ENCODE data around the gene AHR. TPM values are rescaled to one million over a fixed set of nuclear protein-coding genes. Genes with fewer than 3 reads are reported as not detected.

AHR gene
- total and polyA plus RNA-seq, 2 experiments from 2014 or later: 10.6 to 69.8 TPM

DNA sequence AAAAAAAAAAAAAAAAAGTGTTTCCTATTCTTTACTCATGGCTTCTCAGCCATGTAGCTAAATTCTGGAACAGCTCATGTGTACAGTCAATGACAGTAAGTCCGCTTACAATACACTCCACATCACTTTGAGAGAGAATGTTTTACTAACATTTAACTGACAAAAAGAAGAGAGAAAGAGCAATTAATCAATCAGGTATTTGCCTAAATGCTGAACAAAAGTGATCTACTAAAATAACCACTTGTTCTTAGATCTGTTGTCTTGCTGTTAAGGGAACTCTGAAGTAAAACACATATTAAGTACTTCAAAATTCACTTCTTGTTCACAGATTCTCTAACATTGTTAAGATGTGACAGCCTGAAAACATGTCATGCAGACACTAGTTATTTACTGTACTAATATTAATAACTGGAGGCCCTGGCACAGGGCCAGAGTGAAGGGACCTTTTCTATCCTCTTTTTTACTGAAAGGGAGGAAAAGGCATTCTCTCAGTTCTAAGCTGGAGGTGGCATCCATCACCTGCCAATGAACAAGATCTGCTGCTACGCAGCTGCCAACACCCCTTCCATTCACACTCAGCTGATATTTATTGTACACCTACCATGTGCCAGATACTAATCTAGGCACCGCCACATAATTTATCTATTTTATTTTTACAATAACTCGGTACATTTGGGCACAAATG, 72.6 kb downstream of the AHR start:
- no peaks in the 10 kb centered on the region for H3K9me2 ChIP-seq (replicated peaks; ENCODE audit: insufficient read depth)
- peak overlapping the region; percentile 6 for H3K27ac ChIP-seq
- TF ChIP-seq, protein P1, sequence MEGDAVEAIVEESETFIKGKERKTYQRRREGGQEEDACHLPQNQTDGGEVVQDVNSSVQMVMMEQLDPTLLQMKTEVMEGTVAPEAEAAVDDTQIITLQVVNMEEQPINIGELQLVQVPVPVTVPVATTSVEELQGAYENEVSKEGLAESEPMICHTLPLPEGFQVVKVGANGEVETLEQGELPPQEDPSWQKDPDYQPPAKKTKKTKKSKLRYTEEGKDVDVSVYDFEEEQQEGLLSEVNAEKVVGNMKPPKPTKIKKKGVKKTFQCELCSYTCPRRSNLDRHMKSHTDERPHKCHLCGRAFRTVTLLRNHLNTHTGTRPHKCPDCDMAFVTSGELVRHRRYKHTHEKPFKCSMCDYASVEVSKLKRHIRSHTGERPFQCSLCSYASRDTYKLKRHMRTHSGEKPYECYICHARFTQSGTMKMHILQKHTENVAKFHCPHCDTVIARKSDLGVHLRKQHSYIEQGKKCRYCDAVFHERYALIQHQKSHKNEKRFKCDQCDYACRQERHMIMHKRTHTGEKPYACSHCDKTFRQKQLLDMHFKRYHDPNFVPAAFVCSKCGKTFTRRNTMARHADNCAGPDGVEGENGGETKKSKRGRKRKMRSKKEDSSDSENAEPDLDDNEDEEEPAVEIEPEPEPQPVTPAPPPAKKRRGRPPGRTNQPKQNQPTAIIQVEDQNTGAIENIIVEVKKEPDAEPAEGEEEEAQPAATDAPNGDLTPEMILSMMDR (IDR thresholded peaks at IDR 0.05; ENCODE audit: poor library complexity): no peak
- TF ChIP-seq EZH2phosphoT487 (IDR thresholded peaks at IDR 0.05; ENCODE audit: low read depth, severe bottlenecking, unreplicated experiment) (no peak), EZH2 (IDR thresholded peaks at IDR 0.05; ENCODE audit: borderline replicate concordance) (no peak)
- H3K9me3 ChIP-seq (ENCODE audit: low read depth): no peaks in the 10 kb centered on the region
- H3K4me2 ChIP-seq: no peak overlapping the region
- no peak for DNase-seq (ENCODE audit: low spot score)
- peaks cover 11% of the 10 kb centered on the region for H3K4me1 ChIP-seq (ENCODE audit: insufficient read depth)
- H3K36me3 ChIP-seq (replicated peaks; ENCODE audit: insufficient read depth, low read depth): no peaks in the 10 kb centered on the region
- no peaks in the 10 kb centered on the region for H3K27me3 ChIP-seq
- no peaks in the 10 kb centered on the region for H3K79me2 ChIP-seq
- WGBS (ENCODE audit: low lambda C conversion rate, missing lambda C conversion rate): 86% methylated on average over 4 of the region's 4 CpGs
- H2AFZ ChIP-seq: no peak overlapping the region
- H3K4me3 ChIP-seq: no peak overlapping the region
- H4K20me1 ChIP-seq (ENCODE audit: insufficient read depth, poor library complexity, severe bottlenecking): no peaks in the 10 kb centered on the region

DNA sequence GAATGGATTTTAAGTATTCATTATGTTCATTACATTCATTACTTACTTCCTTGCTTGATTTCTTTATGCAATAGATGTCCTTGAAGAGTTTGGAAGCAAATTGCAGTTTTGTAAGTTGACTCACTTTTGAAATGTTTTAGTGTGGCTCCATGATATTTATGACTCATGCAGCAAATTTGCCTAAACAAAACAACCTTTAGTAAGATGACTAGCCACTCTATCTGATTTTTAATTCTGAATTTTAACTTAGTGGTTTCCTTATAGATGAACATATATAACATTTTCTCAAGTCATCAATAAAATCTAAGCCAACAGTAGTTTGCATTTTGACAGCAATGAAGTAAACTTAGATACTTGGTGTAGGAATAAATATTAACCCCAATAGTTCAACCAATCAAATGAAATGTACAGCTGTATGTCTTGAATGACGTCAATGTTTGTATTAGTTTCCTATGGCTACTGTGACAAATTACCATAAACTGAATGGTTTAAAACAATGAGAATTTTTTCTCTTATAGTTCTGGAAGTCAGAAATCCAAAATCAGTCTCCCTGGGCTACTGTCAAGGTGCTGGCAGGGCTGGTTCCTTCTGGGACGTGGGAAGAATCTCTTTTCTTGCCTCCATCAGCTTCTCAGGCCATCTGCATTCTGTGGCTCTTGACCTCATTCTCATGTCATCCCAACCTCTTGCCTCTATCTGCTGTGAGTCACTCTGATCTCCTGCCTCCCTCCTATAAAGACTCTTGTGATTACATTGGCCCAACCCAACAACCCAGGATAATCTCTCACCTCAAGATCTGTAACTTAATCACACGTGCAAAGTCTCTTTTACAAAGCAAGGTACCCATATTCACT, 73.4 kb downstream of the AHR start:
- no peaks in the 10 kb centered on the region for H3K27me3 ChIP-seq
- H3K9me3 ChIP-seq (ENCODE audit: low read depth): no peaks in the 10 kb centered on the region
- no peak overlapping the region for H3K4me2 ChIP-seq
- H2AFZ ChIP-seq: no peak overlapping the region
- no peaks in the 10 kb centered on the region for H3K9me2 ChIP-seq (replicated peaks; ENCODE audit: insufficient read depth)
- 73% methylated on average over 3 of the region's 3 CpGs for WGBS (ENCODE audit: low lambda C conversion rate, missing lambda C conversion rate)
- H3K4me1 ChIP-seq (ENCODE audit: insufficient read depth): peaks cover 11% of the 10 kb centered on the region
- no peaks in the 10 kb centered on the region for H3K79me2 ChIP-seq
- DNase-seq (ENCODE audit: low spot score): peak; percentile 32
- H3K36me3 ChIP-seq (replicated peaks; ENCODE audit: insufficient read depth, low read depth): no peaks in the 10 kb centered on the region
- no peak for TF ChIP-seq EZH2 (IDR thresholded peaks at IDR 0.05; ENCODE audit: borderline replicate concordance)
- TF ChIP-seq, protein P1 (IDR thresholded peaks at IDR 0.05; ENCODE audit: poor library complexity): no peak
- no peak for TF ChIP-seq EZH2phosphoT487 (IDR thresholded peaks at IDR 0.05; ENCODE audit: low read depth, severe bottlenecking, unreplicated experiment)
- peak overlapping the region; percentile 42 for H3K27ac ChIP-seq
- no peaks in the 10 kb centered on the region for H4K20me1 ChIP-seq (ENCODE audit: insufficient read depth, poor library complexity, severe bottlenecking)
- no peak overlapping the region for H3K4me3 ChIP-seq

DNA sequence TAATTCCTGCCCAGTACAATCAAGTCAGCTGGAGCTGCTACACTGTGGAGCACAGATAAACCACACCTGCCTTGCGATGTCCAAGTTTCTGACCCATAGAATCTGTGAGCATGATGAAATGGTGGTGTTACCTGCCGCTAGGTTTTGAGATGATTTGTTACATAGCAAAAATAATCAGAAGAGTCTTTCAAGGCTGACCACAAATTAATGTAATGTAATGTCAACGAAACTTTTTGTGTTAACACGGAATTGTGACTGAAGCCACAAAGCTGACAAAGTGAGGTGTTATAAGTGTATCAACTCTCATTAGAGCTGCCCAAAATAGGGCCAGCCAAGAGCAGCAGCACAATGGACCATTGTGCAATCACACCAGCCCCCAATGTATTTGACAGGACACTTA, 75.7 kb downstream of the AHR start:
- no peaks in the 10 kb centered on the region for H3K27me3 ChIP-seq
- DNase-seq (ENCODE audit: low spot score): no peak
- H3K9me3 ChIP-seq (ENCODE audit: low read depth): no peaks in the 10 kb centered on the region
- no peak overlapping the region for H3K27ac ChIP-seq
- 89% methylated on average over 4 of the region's 4 CpGs for WGBS (ENCODE audit: low lambda C conversion rate, missing lambda C conversion rate)
- H3K36me3 ChIP-seq (replicated peaks; ENCODE audit: insufficient read depth, low read depth): no peaks in the 10 kb centered on the region
- H4K20me1 ChIP-seq (ENCODE audit: insufficient read depth, poor library complexity, severe bottlenecking): no peaks in the 10 kb centered on the region
- no peak overlapping the region for H2AFZ ChIP-seq
- H3K9me2 ChIP-seq (replicated peaks; ENCODE audit: insufficient read depth): no peaks in the 10 kb centered on the region
- peaks cover 11% of the 10 kb centered on the region for H3K4me1 ChIP-seq (ENCODE audit: insufficient read depth)
- H3K79me2 ChIP-seq: no peaks in the 10 kb centered on the region
- H3K4me2 ChIP-seq: no peak overlapping the region
- TF ChIP-seq, protein P1 (IDR thresholded peaks at IDR 0.05; ENCODE audit: poor library complexity): no peak
- TF ChIP-seq EZH2 (IDR thresholded peaks at IDR 0.05; ENCODE audit: borderline replicate concordance) (no peak), EZH2phosphoT487 (IDR thresholded peaks at IDR 0.05; ENCODE audit: low read depth, severe bottlenecking, unreplicated experiment) (no peak)
- no peak overlapping the region for H3K4me3 ChIP-seq
